HepG2 (cell line): Measurements from ENCODE around the gene FNDC3B. TPM values are rescaled to one million over a fixed set of nuclear protein-coding genes. Genes with fewer than 3 reads are reported as not detected.

Source experiments
- ATAC-seq: fragments of 200-7000 bp; cut with Tn5 transposase; 3 replicates; pipeline ENCODE4 v1.9.1; 2020; ENCODE audit warnings: mild to moderate bottlenecking, moderate library complexity
- BruUV-seq: library from RNA; stranded (reverse); fragments of 400-500 nt; replicated peaks from 2 replicates; lab custom pipeline; 2021; lab: Mats Ljungman, UMichigan
- CTCF ChIA-PET: fragments of 300-600 bp; formaldehyde crosslinking; extraction: SDS; loops from one replicate; lab custom pipeline; 2021; ENCODE audit warnings: low total read pairs, inconsistent platforms, low intra/inter-chr PET ratio; lab: Yijun Ruan, JAX
- POLR2A ChIA-PET: fragments of 350-600 bp; sonication (Branson Sonifier 250); formaldehyde crosslinking; loops from one replicate; lab custom pipeline; 2020; ENCODE audit warnings: antibody characterized with exemption, inconsistent platforms; lab: Yijun Ruan, JAX
- DNase-seq: peaks from one replicate; pipeline ENCODE4 v3.0.0-alpha.2; 2015; ENCODE audit warnings: low spot score
- FAIRE-seq: peaks from 3 replicates; lab custom pipeline; 2011; peaks lifted over from hg19 to GRCh38; lab: Jason Lieb, UNC
- H2AFZ ChIP-seq: one replicate; pipeline ENCODE4 v1.6.1; 2011; ENCODE audit warnings: low read length, inconsistent platforms
- H3K27ac ChIP-seq: fragments of 300-600 bp; 3 replicates; pipeline ENCODE4 v1.8.0; 2011; ENCODE audit warnings: mixed run types, mild to moderate bottlenecking, mixed read lengths, low read length, inconsistent platforms; ENCODE audit not compliant: insufficient read depth; ENCODE audit errors: extremely low read length
- H3K27me3 ChIP-seq, 2 experiments: fragments of 200-600 bp in 1 of 2; 2 replicates in 1 of 2; 3 replicates in 1 of 2; pipeline versions ENCODE4 v1.6.0 to v1.8.0; 2011; ENCODE audit warnings: low read length in 2 of 2, mild to moderate bottlenecking in 2 of 2, moderate library complexity in 2 of 2, inconsistent platforms in 1 of 2; ENCODE audit not compliant: insufficient read depth in 2 of 2, control insufficient read depth in 1 of 2
- H3K36me3 ChIP-seq, 2 experiments: fragments of 200-600 bp in 1 of 2; replicated peaks in 1 of 2; 2 replicates in 1 of 2; 3 replicates in 1 of 2; pipeline versions ENCODE4 v1.5.1 to v1.8.0; 2011; ENCODE audit warnings: low read length in 2 of 2, inconsistent platforms in 1 of 2; ENCODE audit not compliant: insufficient read depth in 2 of 2, control insufficient read depth in 1 of 2
- H3K4me1 ChIP-seq: 2 replicates; pipeline ENCODE4 v1.5.1; 2012; ENCODE audit warnings: low read length, inconsistent platforms; ENCODE audit not compliant: insufficient read depth
- H3K4me2 ChIP-seq: 2 replicates; pipeline ENCODE4 v1.6.0; 2011; ENCODE audit warnings: low read depth, low read length, inconsistent platforms
- H3K4me3 ChIP-seq, 3 experiments: fragments of 200-600 bp in 1 of 3; sonication (generic), shearing (Covaris generic) in 1 of 3; replicated peaks in 1 of 3; 2 replicates each; pipeline ENCODE4 v1.5.1; 2011 to 2016; ENCODE audit warnings: low read length in 3 of 3, inconsistent platforms in 2 of 3, low read depth in 2 of 3, mild to moderate bottlenecking in 2 of 3, control low read depth in 1 of 3, mixed read lengths in 1 of 3; ENCODE audit not compliant: insufficient read depth in 1 of 3
- H3K79me2 ChIP-seq: one replicate; pipeline ENCODE4 v1.6.1; 2011; ENCODE audit warnings: low read length, inconsistent platforms; ENCODE audit not compliant: insufficient read depth
- H3K9ac ChIP-seq: 2 replicates; pipeline ENCODE4 v1.6.0; 2011; ENCODE audit warnings: mild to moderate bottlenecking, low read depth, low read length, inconsistent platforms; ENCODE audit not compliant: insufficient read depth
- H3K9me3 ChIP-seq: 2 replicates; pipeline ENCODE4 v1.5.1; 2012; ENCODE audit warnings: mild to moderate bottlenecking, low read length
- H4K20me1 ChIP-seq: 2 replicates; pipeline ENCODE4 v1.6.0; 2011; ENCODE audit warnings: inconsistent platforms, mild to moderate bottlenecking, low read length, moderate library complexity; ENCODE audit not compliant: insufficient read depth
- ARNT2 ChIP-seq: sonication (generic); formaldehyde crosslinking; IDR thresholded peaks from 2 replicates; pipeline ENCODE4 v1.8.0; 2022; ENCODE audit warnings: mild to moderate bottlenecking, low read depth, missing genetic modification reagents, moderate library complexity
- JUN ChIP-seq: sonication (generic); formaldehyde crosslinking; IDR thresholded peaks from 2 replicates; pipeline ENCODE4 v1.4.0; 2020; ENCODE audit warnings: mild to moderate bottlenecking, missing genetic modification reagents
- KDM2A ChIP-seq: sonication (generic); formaldehyde crosslinking; IDR thresholded peaks from 2 replicates; pipeline ENCODE4 v1.4.0; 2020; ENCODE audit warnings: low read depth, missing genetic modification reagents, borderline replicate concordance
- MBNL3 ChIP-seq: fragments of 250-450 bp; sonication (Bioruptor Pico); conservative IDR thresholded peaks from 2 replicates; pipeline ENCODE4 v1.8.0; 2022; ENCODE audit warnings: mild to moderate bottlenecking, inconsistent platforms
- NR2C2 ChIP-seq: sonication (generic); formaldehyde crosslinking; IDR thresholded peaks from 2 replicates; pipeline ENCODE4 v1.4.0; 2020; ENCODE audit warnings: missing genetic modification reagents, mild to moderate bottlenecking, moderate library complexity, borderline replicate concordance
- PAF1 ChIP-seq: IDR thresholded peaks from 2 replicates; pipeline ENCODE4 v1.6.1; 2016; ENCODE audit warnings: missing genetic modification reagents, missing compliant biosample characterization
- PCBP1 ChIP-seq: fragments of 200-400 bp; formaldehyde crosslinking; IDR thresholded peaks from 2 replicates; pipeline ENCODE4 v1.6.1; 2017; ENCODE audit warnings: mild to moderate bottlenecking, low read depth, low read length, borderline replicate concordance
- POLR2A ChIP-seq, 2 experiments: IDR thresholded peaks; 2 replicates each; pipeline ENCODE4 v1.6.1; 2011; ENCODE audit warnings: low read depth in 2 of 2, low read length in 2 of 2, mild to moderate bottlenecking in 1 of 2, moderate library complexity in 1 of 2; ENCODE audit not compliant: insufficient read depth in 1 of 2
- POLR2G ChIP-seq: fragments of 200-400 bp; formaldehyde crosslinking; IDR thresholded peaks from 2 replicates; pipeline ENCODE4 v1.6.1; 2018; ENCODE audit warnings: mild to moderate bottlenecking, low read depth, low read length, moderate library complexity
- RBM22 ChIP-seq: fragments of 200-400 bp; formaldehyde crosslinking; optimal IDR thresholded peaks from 2 replicates; pipeline ENCODE3; 2017; ENCODE audit warnings: mild to moderate bottlenecking, low read length, moderate library complexity
- SIN3B ChIP-seq: fragments of 150-350 bp; IDR thresholded peaks from 2 replicates; pipeline ENCODE4 v1.6.1; 2014; ENCODE audit warnings: low read length
- SOX6 ChIP-seq, 2 experiments: fragments of 450-650 bp in 1 of 2; sonication (generic) in 1 of 2; formaldehyde crosslinking in 1 of 2; IDR thresholded peaks; 2 replicates each; pipeline versions ENCODE4 v1.4.0 to v1.6.1; 2017 to 2020; ENCODE audit warnings: antibody characterized with exemption in 1 of 2, mild to moderate bottlenecking in 1 of 2, missing genetic modification reagents in 1 of 2
- TBX2 ChIP-seq: sonication (generic); formaldehyde crosslinking; IDR thresholded peaks from 2 replicates; pipeline ENCODE4 v1.5.0; 2020; ENCODE audit warnings: missing genetic modification reagents, mild to moderate bottlenecking, borderline replicate concordance
- TBX3 ChIP-seq: fragments of 450-650 bp; IDR thresholded peaks from 2 replicates; pipeline ENCODE4 v1.6.1; 2017; ENCODE audit warnings: antibody characterized with exemption, mild to moderate bottlenecking, inconsistent platforms, borderline replicate concordance
- ZNF607 ChIP-seq: sonication (generic); formaldehyde crosslinking; IDR thresholded peaks from 2 replicates; pipeline ENCODE4 v1.5.1; 2020; ENCODE audit warnings: missing genetic modification reagents, mild to moderate bottlenecking, borderline replicate concordance
- ZNF7 ChIP-seq: IDR thresholded peaks from 2 replicates; pipeline ENCODE4 v1.6.1; 2016; ENCODE audit warnings: missing biosample characterization, missing genetic modification reagents
- ZNF775 ChIP-seq: sonication (generic); formaldehyde crosslinking; IDR thresholded peaks from 2 replicates; pipeline ENCODE4 v1.4.0; 2020; ENCODE audit warnings: missing genetic modification reagents, mild to moderate bottlenecking, moderate library complexity, borderline replicate concordance
- WGBS: methylation state at CpG from one replicate; pipeline ENCODE4 v1.1.6; 2017; ENCODE audit warnings: low lambda C conversion rate; 5-methylcytosine and 5-hydroxymethylcytosine counted together
- in situ Hi-C: cut with HindIII; loops from 2 replicates; pipeline ENCODE4 v1.10.0; 2017; ENCODE audit warnings: low pct_unique_long_range_greater_than_20kb; ENCODE audit not compliant: extremely low pct_ligation_motif_present
- intact Hi-C: fragments of 100-400 bp; cut with micrococcal nuclease; formaldehyde crosslinking; loops from one replicate; pipeline ENCODE4 v1.10.0; 2022; ENCODE audit not compliant: unreplicated experiment
- polyA plus RNA-seq, 8 experiments: library from polyadenylated mRNA; depleted of rRNA in 3 of 8; stranded (reverse) in 7 of 8; unstranded in 1 of 8; fragments of >200 nt; fragmentation: Illumina TruSeq in 4 of 8; extraction: Trizol in 4 of 8; gene quantifications; 2 replicates each; pipeline versions ENCODE4 v1.2.1 to v1.2.3, GENCODE V29; 2011 to 2016; ENCODE audit warnings: low read depth in 4 of 8, missing spikeins in 1 of 8, mixed read lengths in 1 of 8; ENCODE audit not compliant: insufficient read depth in 1 of 8
- total RNA-seq, 5 experiments: library from RNA; depleted of rRNA; stranded (reverse); fragments of >200 nt; fragmentation: Illumina TruSeq; extraction: Trizol; gene quantifications; 2 replicates each; pipeline ENCODE4 v1.2.3, GENCODE V29; 2016; ENCODE audit warnings: low read depth in 1 of 5
- TF ChIP-seq, protein P1 (sequence below): IDR thresholded peaks from 2 replicates; pipeline ENCODE4 v1.6.1; 2016
- TF ChIP-seq, protein P2 (sequence below): sonication (generic); formaldehyde crosslinking; conservative IDR thresholded peaks from 2 replicates; pipeline ENCODE4 v1.5.0; 2020; ENCODE audit warnings: missing genetic modification reagents

Gene FNDC3B
- total and polyA plus RNA-seq, 2 of the 13 experiments (the other 11 are each of a cell fraction or from before 2014, with no cell fraction given) = 74.8 to 103 TPM

DNA sequence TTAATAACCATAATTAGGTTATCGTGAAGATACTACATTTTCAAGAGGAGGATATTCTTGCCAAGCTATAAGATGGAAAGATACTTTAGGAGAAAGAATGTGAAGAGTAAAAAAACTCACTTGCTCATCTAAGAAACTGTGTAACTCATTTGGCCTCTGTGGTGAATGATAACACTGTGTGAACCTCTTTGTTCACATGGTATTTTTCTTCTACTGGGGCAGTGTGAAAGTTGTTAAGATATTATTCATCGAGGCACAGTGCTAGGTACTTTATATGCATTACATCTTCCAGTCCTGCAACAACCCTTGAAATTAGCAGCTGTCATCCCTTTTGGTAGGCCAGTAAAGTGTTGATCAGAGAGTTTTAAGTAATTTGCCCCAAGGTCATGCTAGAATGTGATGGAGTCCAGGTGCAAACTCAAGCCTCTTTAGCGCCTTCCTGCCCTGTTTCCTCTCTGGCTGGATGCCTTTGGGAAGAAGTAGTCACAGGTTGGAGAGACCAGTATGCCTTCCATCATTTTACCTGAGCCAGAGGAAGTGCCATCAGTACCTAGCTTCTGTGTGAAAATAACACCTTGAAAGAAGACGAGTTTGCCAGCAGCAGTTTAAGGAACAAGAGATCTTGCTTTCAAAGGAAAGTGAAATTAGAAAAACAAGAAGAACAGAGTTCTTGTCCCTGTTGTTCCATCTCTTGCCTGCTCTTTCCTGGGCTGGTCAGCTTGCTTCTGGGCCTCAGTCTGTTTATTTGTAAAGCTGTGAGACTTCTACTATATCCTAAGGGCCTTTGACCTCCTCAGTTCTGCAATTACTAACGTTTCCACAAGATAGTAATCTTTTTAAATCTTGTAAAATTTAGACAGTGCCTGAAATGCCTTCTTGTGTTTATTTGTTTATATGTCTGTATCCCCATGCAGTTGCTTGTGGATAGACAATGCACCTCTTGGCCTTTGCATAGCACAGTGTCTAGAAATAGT is 179.3 kb downstream of the FNDC3B start:
- Histone ChIP-seq H3K27me3 (no peaks in the 10 kb centered on the region), H3K36me3 (peaks cover 12 to 27% of the 10 kb centered on the region in 2 experiments; a peak in 4 of 5 replicates), H3K27ac (no peak overlapping the region), H3K9ac (no peak overlapping the region), H3K4me2 (no peak overlapping the region), H3K9me3 (no peaks in the 10 kb centered on the region), H3K4me1 (peaks cover 100% of the 10 kb centered on the region), H3K4me3 (no peak overlapping the region), H4K20me1 (peaks cover 100% of the 10 kb centered on the region), H2AFZ (no peak overlapping the region), H3K79me2 (peaks cover 99% of the 10 kb centered on the region)
- TSS peak; percentile 1 for BruUV-seq
- ATAC-seq = no peak
- in situ Hi-C loops = no loop called here
- intact Hi-C loops = no loop called here
- 77% methylated on average over 5 of the region's 5 CpGs for WGBS
- no peak for DNase-seq
- TF ChIP-seq TBX3 = no peak
- no peak for TF ChIP-seq SIN3B
- 0 out of 2 replicates have a peak, but pooled peaks have one; percentile 18 for TF ChIP-seq PAF1 (CRISPR knock-in tag)
- TF ChIP-seq, protein P1, sequence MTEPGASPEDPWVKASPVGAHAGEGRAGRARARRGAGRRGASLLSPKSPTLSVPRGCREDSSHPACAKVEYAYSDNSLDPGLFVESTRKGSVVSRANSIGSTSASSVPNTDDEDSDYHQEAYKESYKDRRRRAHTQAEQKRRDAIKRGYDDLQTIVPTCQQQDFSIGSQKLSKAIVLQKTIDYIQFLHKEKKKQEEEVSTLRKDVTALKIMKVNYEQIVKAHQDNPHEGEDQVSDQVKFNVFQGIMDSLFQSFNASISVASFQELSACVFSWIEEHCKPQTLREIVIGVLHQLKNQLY (CRISPR knock-in tag) = no peak
- no peak for TF ChIP-seq SOX6 (IDR thresholded peaks at IDR 0.05)
- 0 out of 2 replicates have a peak, but pooled peaks have one; percentile 27 for TF ChIP-seq SOX6 (CRISPR knock-in tag; IDR thresholded peaks at IDR 0.05)
- TF ChIP-seq ZNF607 (CRISPR knock-in tag) = no peak
- no peak for TF ChIP-seq JUN (CRISPR knock-in tag)
- no peak for TF ChIP-seq ARNT2 (CRISPR knock-in tag)
- TF ChIP-seq MBNL3 = no peak
- TF ChIP-seq POLR2A (IDR thresholded peaks at IDR 0.05; ENCODE audit: insufficient read depth in 1 of 2, low read depth in 2 of 2, low read length in 2 of 2) = peak; percentile 24 to 45; a peak in 1 of 4 replicates
- TF ChIP-seq ZNF7 = no peak
- no peak for TF ChIP-seq NR2C2 (CRISPR knock-in tag)
- TF ChIP-seq TBX2 (CRISPR knock-in tag) = 0 out of 2 replicates have a peak, but pooled peaks have one; percentile 24
- no peak for TF ChIP-seq PCBP1
- TF ChIP-seq RBM22 = peak; percentile 98
- no peak for TF ChIP-seq ZNF775
- peak; percentile 41; the same call in 1 of the 2 replicates for TF ChIP-seq POLR2G
- TF ChIP-seq KDM2A (CRISPR knock-in tag) = no peak
- TF ChIP-seq, protein P2, sequence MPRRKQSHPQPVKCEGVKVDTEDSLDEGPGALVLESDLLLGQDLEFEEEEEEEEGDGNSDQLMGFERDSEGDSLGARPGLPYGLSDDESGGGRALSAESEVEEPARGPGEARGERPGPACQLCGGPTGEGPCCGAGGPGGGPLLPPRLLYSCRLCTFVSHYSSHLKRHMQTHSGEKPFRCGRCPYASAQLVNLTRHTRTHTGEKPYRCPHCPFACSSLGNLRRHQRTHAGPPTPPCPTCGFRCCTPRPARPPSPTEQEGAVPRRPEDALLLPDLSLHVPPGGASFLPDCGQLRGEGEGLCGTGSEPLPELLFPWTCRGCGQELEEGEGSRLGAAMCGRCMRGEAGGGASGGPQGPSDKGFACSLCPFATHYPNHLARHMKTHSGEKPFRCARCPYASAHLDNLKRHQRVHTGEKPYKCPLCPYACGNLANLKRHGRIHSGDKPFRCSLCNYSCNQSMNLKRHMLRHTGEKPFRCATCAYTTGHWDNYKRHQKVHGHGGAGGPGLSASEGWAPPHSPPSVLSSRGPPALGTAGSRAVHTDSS (CRISPR knock-in tag) = no peak
- no peak for FAIRE-seq
- CTCF ChIA-PET = no interaction called here
- POLR2A ChIA-PET = no interaction called here
